ENCODE measurements around the gene YJU2.

DNA sequence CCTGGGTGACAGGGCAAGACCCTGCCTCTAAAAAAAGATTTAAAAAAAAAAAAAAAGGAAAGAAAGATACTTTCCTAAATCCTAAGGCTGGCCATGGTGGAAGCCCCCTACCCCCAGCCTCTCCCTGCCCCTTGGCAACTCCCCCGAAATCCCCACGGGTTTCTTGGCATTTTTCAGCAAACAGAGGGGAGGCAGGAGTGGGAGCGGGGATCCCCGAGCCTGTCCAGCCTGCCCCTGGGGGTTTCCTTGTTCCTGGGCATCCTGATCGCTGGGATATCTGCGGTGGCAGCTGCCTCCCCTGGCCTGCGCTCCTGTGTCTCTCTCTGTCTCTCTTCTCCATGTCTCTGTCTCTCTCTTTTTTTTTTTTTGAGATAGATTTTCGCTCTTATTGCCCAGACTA, 21.0 kb upstream of the YJU2 start:
- no peak for TF ChIP-seq ZNF121 (CRISPR knock-in tag; IDR thresholded peaks at IDR 0.05)
- TF ChIP-seq ZNF219 (CRISPR knock-in tag; IDR thresholded peaks at IDR 0.05; ENCODE audit: borderline replicate concordance), result no peak
- TF ChIP-seq, protein P1, sequence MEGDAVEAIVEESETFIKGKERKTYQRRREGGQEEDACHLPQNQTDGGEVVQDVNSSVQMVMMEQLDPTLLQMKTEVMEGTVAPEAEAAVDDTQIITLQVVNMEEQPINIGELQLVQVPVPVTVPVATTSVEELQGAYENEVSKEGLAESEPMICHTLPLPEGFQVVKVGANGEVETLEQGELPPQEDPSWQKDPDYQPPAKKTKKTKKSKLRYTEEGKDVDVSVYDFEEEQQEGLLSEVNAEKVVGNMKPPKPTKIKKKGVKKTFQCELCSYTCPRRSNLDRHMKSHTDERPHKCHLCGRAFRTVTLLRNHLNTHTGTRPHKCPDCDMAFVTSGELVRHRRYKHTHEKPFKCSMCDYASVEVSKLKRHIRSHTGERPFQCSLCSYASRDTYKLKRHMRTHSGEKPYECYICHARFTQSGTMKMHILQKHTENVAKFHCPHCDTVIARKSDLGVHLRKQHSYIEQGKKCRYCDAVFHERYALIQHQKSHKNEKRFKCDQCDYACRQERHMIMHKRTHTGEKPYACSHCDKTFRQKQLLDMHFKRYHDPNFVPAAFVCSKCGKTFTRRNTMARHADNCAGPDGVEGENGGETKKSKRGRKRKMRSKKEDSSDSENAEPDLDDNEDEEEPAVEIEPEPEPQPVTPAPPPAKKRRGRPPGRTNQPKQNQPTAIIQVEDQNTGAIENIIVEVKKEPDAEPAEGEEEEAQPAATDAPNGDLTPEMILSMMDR (IDR thresholded peaks at IDR 0.05), result no peak
- no peak for TF ChIP-seq ZNF396 (CRISPR knock-in tag; IDR thresholded peaks at IDR 0.05; ENCODE audit: borderline replicate concordance)
- no peak for TF ChIP-seq NFYB (CRISPR knock-in tag; conservative IDR thresholded peaks at IDR 0.05; ENCODE audit: low read depth)
- TF ChIP-seq JUN (CRISPR knock-in tag; IDR thresholded peaks at IDR 0.05), result no peak
- no peak for TF ChIP-seq ZNF263 (CRISPR knock-in tag; IDR thresholded peaks at IDR 0.05; ENCODE audit: low read depth)
- TF ChIP-seq, protein P2, sequence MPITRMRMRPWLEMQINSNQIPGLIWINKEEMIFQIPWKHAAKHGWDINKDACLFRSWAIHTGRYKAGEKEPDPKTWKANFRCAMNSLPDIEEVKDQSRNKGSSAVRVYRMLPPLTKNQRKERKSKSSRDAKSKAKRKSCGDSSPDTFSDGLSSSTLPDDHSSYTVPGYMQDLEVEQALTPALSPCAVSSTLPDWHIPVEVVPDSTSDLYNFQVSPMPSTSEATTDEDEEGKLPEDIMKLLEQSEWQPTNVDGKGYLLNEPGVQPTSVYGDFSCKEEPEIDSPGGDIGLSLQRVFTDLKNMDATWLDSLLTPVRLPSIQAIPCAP (CRISPR knock-in tag; IDR thresholded peaks at IDR 0.05), result no peak
- no peak for TF ChIP-seq SP1 (CRISPR knock-in tag; conservative IDR thresholded peaks at IDR 0.05)
- TF ChIP-seq, protein P3, sequence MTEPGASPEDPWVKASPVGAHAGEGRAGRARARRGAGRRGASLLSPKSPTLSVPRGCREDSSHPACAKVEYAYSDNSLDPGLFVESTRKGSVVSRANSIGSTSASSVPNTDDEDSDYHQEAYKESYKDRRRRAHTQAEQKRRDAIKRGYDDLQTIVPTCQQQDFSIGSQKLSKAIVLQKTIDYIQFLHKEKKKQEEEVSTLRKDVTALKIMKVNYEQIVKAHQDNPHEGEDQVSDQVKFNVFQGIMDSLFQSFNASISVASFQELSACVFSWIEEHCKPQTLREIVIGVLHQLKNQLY (CRISPR knock-in tag; IDR thresholded peaks at IDR 0.05), result no peak
- TF ChIP-seq, protein P4, sequence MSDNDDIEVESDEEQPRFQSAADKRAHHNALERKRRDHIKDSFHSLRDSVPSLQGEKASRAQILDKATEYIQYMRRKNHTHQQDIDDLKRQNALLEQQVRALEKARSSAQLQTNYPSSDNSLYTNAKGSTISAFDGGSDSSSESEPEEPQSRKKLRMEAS (CRISPR knock-in tag; IDR thresholded peaks at IDR 0.05), result no peak
- TF ChIP-seq, protein P5, sequence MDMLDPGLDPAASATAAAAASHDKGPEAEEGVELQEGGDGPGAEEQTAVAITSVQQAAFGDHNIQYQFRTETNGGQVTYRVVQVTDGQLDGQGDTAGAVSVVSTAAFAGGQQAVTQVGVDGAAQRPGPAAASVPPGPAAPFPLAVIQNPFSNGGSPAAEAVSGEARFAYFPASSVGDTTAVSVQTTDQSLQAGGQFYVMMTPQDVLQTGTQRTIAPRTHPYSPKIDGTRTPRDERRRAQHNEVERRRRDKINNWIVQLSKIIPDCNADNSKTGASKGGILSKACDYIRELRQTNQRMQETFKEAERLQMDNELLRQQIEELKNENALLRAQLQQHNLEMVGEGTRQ (CRISPR knock-in tag; IDR thresholded peaks at IDR 0.05), result no peak
- TF ChIP-seq, protein P6, sequence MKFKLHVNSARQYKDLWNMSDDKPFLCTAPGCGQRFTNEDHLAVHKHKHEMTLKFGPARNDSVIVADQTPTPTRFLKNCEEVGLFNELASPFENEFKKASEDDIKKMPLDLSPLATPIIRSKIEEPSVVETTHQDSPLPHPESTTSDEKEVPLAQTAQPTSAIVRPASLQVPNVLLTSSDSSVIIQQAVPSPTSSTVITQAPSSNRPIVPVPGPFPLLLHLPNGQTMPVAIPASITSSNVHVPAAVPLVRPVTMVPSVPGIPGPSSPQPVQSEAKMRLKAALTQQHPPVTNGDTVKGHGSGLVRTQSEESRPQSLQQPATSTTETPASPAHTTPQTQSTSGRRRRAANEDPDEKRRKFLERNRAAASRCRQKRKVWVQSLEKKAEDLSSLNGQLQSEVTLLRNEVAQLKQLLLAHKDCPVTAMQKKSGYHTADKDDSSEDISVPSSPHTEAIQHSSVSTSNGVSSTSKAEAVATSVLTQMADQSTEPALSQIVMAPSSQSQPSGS (CRISPR knock-in tag; IDR thresholded peaks at IDR 0.05; ENCODE audit: borderline replicate concordance, low read depth), result no peak
- no peak for TF ChIP-seq FOXJ3 (CRISPR knock-in tag; IDR thresholded peaks at IDR 0.05; ENCODE audit: borderline replicate concordance)

All from WTC11 (cell line).